Subcutaneous adipose tissue (tissue), 4 donors: ENCODE results near the gene LRRC9. TPM values are rescaled to one million over a fixed set of nuclear protein-coding genes. Genes with fewer than 3 reads are reported as not detected.

Source experiments
- total RNA-seq, 4 donors: library from RNA; depleted of rRNA; stranded (reverse); fragments of >200 nt; gene quantifications; one replicate each; pipeline ENCODE4 v1.1.0, GENCODE V29; 2016
- TF ChIP-seq, protein P1 (sequence below): fragments of 450-650 bp; IDR thresholded peaks from one replicate; pipeline ENCODE4 v1.5.1; 2016; ENCODE audit warnings: low read depth, mild to moderate bottlenecking, control low read depth, antibody characterized with exemption, moderate library complexity

Gene LRRC9
- total RNA-seq, 4 donors from 2014 or later, result 0.17 to 1.5 TPM; not detected in 2

DNA sequence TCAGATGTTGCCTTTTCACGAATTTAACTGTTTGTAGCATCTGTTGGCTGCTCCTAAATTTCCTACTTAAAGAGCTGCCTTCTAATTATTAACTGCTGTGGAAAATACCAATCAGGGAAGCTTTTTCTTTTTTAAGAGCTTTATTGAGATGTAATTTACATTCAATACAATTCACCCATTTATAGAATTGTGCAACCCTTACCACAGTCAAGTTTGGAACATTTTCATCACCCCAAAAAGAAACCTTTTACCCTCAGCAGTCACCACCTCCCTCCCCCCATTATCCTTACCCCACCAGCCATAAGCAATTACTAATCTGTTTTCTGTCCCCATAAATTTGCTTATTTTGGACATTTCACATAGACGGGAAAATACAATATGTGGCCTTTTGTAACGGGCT is 173.1 kb downstream of the LRRC9 start:
- TF ChIP-seq, protein P1, sequence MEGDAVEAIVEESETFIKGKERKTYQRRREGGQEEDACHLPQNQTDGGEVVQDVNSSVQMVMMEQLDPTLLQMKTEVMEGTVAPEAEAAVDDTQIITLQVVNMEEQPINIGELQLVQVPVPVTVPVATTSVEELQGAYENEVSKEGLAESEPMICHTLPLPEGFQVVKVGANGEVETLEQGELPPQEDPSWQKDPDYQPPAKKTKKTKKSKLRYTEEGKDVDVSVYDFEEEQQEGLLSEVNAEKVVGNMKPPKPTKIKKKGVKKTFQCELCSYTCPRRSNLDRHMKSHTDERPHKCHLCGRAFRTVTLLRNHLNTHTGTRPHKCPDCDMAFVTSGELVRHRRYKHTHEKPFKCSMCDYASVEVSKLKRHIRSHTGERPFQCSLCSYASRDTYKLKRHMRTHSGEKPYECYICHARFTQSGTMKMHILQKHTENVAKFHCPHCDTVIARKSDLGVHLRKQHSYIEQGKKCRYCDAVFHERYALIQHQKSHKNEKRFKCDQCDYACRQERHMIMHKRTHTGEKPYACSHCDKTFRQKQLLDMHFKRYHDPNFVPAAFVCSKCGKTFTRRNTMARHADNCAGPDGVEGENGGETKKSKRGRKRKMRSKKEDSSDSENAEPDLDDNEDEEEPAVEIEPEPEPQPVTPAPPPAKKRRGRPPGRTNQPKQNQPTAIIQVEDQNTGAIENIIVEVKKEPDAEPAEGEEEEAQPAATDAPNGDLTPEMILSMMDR, result no peak

GRCh38 chr14:60093606-60094005 is 173.7 kb downstream of the LRRC9 start:
- TF ChIP-seq, protein P1, result no peak

DNA sequence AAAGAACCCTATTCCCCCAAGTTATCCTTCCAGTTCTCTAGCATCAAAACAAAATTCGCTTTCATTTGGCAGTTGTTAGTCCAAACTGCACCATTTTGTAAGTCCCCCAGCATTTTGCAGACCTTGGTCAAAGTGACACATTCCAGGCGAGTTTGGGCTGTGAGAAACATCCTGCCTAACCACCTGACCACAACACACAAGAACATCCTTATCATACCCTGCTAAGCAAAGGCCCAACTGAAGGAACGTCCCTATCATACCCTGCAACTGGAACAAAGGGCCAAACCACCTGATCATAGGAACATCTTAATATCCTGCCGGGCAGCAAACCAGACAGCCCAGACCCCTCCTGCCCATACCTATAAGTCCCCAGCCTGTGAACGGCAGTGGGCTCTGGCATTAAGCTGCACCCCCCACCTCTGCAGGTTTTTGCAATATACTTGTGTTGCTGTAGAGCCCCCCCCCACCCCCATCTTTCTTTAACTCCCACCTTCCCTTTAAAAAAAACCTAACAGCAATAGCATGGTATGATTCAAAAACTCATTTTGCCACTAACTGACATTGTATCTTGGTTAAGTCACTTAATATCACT is 174.5 kb downstream of the LRRC9 start:
- TF ChIP-seq, protein P1, result no peak

DNA sequence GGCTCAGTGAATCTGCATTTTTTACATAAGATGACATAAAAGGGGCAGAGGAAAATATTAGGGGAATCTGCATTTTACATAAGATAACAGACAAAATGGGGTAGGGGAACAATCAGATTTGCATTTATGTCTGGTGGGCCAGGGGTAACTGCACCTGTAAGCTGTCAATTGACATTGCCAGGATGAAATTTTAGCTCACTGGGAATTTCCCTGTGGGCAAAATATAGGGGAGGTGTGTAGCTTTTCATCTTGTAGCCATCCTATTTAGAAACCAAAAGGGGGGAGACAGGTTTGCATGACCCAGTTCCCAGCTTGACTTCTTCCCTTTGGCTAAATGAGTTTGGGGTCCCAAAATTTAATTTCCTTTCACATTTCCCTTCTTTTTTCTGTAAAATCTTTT is 175.3 kb downstream of the LRRC9 start:
- TF ChIP-seq, protein P1, result no peak

- TF ChIP-seq, protein P1, result no peak
Observed at GRCh38 chr14:60095781-60096450, 176.0 kb downstream of the LRRC9 start.

GRCh38 chr14:60097974-60098373 is 178.0 kb downstream of the LRRC9 start:
- TF ChIP-seq, protein P1, result no peak

- TF ChIP-seq, protein P1, result no peak
Observed at GRCh38 chr14:60101786-60102185, 181.8 kb downstream of the LRRC9 start.
